Spinal cord (tissue), 10 donors: ENCODE results near the gene SS18L1. TPM values are rescaled to one million over a fixed set of nuclear protein-coding genes. Genes with fewer than 3 reads are reported as not detected.
A peak's percentile ranks its signal among the peaks of the same experiment; 100 is the strongest.

ENCODE experiments used
- DNase-seq, 6 donors: peaks; one replicate each; pipeline versions ENCODE4 v3.0.0 to v3.0.0-alpha.2; 2013 to 2015; ENCODE audit warnings: low spot score in 6 of 6, low read depth in 4 of 6
- H3K27ac ChIP-seq: one replicate; pipeline ENCODE4 v1.5.1; 2013; ENCODE audit warnings: low read depth, low read length, control low read depth
- H3K27me3 ChIP-seq: one replicate; pipeline ENCODE4 v1.6.1; 2013; ENCODE audit warnings: low read length; ENCODE audit not compliant: control insufficient read depth, insufficient read depth
- H3K36me3 ChIP-seq: one replicate; pipeline ENCODE4 v1.6.1; 2013; ENCODE audit warnings: low read length; ENCODE audit not compliant: control insufficient read depth, insufficient read depth
- H3K4me1 ChIP-seq: one replicate; pipeline ENCODE4 v1.6.1; 2013; ENCODE audit warnings: low read length; ENCODE audit not compliant: control insufficient read depth, insufficient read depth
- H3K4me3 ChIP-seq: one replicate; pipeline ENCODE4 v1.5.1; 2013; ENCODE audit warnings: low read depth, low read length, control low read depth
- H3K9me3 ChIP-seq: one replicate; pipeline ENCODE4 v1.6.1; 2013; ENCODE audit warnings: low read length; ENCODE audit not compliant: control insufficient read depth, insufficient read depth
- WGBS: methylation state at CpG from one replicate; pipeline ENCODE4 v1.1.5; 2013; ENCODE audit warnings: missing lambda C conversion rate; ENCODE audit not compliant: insufficient coverage; 5-methylcytosine and 5-hydroxymethylcytosine counted together
- polyA plus RNA-seq, 2 donors: library from polyadenylated mRNA; unstranded; fragments of 120-200 nt; gene quantifications; one replicate each; pipeline ENCODE4 v1.2.1, GENCODE V29; 2013; ENCODE audit not compliant: insufficient read length in 2 of 2
- total RNA-seq, 2 donors: library from RNA; depleted of rRNA in 1 of 2; stranded (reverse); fragments of 120-200 nt in 1 of 2; fragments of >200 nt in 1 of 2; gene quantifications; one replicate each; pipeline versions ENCODE4 v1.2.3 to v1.2.4, GENCODE V29; 2013 to 2014
- donor health status: healthy.

The SS18L1 gene
- total and polyA plus RNA-seq, 4 donors = 21.5 to 58.2 (median 47.5) TPM

DNA sequence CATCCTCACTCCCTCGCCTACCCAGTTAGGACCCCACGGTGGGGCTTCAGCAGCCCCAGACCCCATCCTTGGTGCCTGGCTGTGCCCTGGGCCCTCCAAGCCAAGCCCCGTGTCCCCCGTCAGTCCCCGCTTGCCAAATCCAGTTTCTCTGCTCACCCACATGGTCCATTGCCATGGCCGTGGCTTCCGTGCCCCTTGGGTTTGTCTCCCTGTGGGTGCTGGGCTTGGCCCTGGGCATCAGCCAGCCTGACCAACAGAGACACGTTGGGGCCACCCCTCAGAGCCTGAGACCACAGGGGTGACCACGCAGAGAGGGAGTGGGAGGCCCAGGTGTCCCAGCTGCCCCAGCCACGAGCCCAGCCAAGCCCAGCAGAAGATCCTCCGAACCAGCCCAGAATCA lies 7.7 kb downstream of the SS18L1 start:
- Histone ChIP-seq H3K36me3 (peaks cover 62% of the 10 kb centered on the region), H3K27ac (no peak overlapping the region), H3K4me3 (no peak overlapping the region), H3K9me3 (no peaks in the 10 kb centered on the region), H3K4me1 (peaks cover 41% of the 10 kb centered on the region), H3K27me3 (no peaks in the 10 kb centered on the region)
- WGBS = 89% methylated on average over 11 of the region's 11 CpGs
- DNase-seq = no peak

DNA sequence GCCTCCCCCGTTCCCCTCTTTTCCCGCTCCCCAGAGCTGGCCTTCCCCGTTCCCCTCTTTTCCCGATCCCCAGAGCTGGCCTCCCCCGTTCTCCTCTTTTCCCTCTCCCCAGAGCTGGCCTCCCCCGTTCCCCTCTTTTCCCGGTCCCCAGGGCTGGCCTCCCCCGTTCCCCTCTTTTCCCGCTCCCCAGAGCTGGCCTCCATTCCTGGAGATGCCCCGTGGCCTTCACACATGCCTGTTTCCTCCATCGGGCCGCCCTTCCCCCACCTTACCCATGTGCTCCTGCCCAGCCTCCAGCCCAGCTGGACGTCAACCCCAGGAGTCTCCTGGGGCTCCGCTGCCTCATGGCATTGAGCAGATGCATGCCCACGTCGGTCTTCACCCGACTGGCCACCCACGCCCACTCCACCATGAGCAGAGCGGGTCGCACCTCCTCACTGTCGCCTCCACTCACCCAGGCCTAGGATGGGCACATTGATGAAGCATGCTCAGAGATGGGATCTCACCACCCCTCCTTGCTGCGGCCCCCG lies 8.3 kb downstream of the SS18L1 start:
- Histone ChIP-seq H3K36me3 (peaks cover 69% of the 10 kb centered on the region), H3K27me3 (no peaks in the 10 kb centered on the region), H3K4me1 (peaks cover 48% of the 10 kb centered on the region), H3K9me3 (no peaks in the 10 kb centered on the region), H3K27ac (no peak overlapping the region), H3K4me3 (no peak overlapping the region)
- DNase-seq = no peak
- WGBS = 90% methylated on average over 23 of the region's 23 CpGs

DNA sequence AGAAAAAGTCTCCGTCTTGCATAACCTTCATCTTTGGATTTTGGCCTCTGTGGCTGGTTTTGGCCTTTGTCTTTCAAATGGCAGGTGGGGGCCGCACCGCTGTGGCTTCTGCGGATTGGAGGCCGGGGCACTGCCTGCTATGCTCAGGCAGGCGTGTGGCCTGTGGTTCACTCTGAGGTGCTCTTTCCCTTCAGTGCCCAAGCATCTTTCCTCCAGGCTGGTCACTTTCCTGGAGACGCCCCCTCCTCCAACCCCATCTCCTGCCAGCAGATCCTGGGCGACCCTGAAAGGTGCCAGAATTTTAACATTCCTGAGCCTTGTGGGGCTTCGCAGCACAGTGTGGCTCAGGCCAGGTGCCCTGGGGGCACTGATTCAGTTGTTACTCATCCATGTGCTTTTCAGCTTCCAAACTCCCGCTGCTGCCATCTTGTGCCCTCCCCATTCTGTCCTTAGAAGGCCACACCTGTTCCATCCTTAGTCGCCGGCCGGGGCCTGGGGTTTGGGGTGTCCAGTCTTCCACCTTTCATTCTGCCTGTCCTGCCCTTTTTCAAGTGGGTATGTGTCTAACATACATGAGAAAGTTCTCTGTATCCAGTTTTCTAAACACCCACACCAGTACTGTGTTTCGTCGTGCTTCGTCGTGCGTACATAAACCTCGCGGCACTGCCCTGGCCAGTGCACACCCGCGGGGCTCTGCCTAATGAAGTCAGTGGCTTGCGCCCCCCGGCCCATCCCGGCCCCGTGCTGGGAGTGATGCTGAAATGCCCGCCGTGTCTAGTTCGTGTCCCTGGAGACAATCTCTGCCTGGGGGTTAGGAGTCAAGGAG lies 12.1 kb downstream of the SS18L1 start:
- no peaks in the 10 kb centered on the region for H3K9me3 ChIP-seq
- DNase-seq = no peak
- H3K27me3 ChIP-seq = no peaks in the 10 kb centered on the region
- H3K36me3 ChIP-seq = peaks cover 83% of the 10 kb centered on the region
- H3K4me3 ChIP-seq = no peak overlapping the region
- H3K27ac ChIP-seq = no peak overlapping the region
- peaks cover 28% of the 10 kb centered on the region for H3K4me1 ChIP-seq
- WGBS = 63% methylated on average over 23 of the region's 29 CpGs

DNA sequence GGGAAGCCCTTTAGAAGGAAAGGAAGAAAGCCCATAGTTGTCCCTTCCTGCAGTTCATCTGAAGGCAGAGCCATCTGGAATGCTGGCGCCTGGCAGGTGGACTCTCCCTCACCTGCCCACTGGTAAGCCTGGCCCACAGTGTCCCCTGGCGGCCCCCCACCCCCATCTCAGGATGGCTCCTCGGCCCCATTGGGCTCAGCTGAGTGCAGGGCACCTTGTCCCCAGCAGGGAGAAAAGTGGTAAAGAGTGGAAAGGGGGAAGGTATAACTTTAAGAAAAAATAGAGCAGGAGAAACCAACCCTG lies 12.6 kb downstream of the SS18L1 start:
- Histone ChIP-seq H3K9me3 (no peaks in the 10 kb centered on the region), H3K36me3 (peaks cover 83% of the 10 kb centered on the region), H3K27me3 (no peaks in the 10 kb centered on the region), H3K27ac (no peak overlapping the region), H3K4me1 (peaks cover 22% of the 10 kb centered on the region), H3K4me3 (no peak overlapping the region)
- DNase-seq = no peak
- WGBS = 40% methylated on average over 1 of the region's 3 CpGs

DNA sequence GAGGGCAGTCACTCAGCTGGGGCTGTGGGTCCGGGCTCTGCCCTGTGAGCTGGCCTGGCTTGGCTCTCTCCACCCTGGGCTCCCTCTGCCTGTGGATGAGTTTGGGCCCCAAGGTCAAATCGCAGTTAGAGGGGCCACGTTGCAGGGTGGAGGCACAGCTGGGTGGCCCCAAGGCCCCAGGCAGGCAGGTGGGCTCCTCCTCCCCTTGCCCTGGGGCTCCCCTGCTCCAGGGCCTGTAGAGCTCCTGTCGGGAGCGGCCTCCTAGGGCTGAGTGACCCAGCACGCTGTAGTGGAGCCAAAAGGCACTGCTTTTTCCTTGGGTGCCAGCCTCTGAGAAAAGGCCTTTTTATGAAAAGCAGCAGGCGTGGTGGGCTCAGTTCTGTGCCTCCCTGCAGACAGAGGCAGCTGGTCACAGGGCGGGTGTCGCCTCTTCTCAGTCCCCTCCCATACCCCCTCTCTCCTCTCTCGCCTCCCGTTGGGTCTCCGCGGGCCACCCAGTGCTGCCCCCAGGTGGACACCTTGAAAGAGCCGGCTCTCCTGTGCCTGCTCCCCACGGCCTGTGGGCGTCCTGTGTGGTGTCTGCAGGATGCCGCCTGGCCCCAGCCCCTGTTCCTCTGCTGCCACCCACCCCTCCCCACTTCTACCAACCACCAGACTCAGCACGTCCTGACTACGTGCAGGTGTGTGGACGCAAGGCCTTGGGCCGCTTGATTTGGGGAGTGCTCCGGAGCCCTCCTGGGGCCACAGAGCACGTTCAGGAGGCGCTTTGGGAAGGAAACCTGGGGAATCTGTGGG lies 13.2 kb downstream of the SS18L1 start:
- no peak overlapping the region for H3K27ac ChIP-seq
- H3K27me3 ChIP-seq = no peaks in the 10 kb centered on the region
- peaks cover 83% of the 10 kb centered on the region for H3K36me3 ChIP-seq
- H3K9me3 ChIP-seq = no peaks in the 10 kb centered on the region
- no peak overlapping the region for H3K4me3 ChIP-seq
- WGBS = 40% methylated on average over 24 of the region's 24 CpGs
- H3K4me1 ChIP-seq = peaks cover 21% of the 10 kb centered on the region
- peak in 2 of 6 donors; percentile 68 to 69 for DNase-seq

DNA sequence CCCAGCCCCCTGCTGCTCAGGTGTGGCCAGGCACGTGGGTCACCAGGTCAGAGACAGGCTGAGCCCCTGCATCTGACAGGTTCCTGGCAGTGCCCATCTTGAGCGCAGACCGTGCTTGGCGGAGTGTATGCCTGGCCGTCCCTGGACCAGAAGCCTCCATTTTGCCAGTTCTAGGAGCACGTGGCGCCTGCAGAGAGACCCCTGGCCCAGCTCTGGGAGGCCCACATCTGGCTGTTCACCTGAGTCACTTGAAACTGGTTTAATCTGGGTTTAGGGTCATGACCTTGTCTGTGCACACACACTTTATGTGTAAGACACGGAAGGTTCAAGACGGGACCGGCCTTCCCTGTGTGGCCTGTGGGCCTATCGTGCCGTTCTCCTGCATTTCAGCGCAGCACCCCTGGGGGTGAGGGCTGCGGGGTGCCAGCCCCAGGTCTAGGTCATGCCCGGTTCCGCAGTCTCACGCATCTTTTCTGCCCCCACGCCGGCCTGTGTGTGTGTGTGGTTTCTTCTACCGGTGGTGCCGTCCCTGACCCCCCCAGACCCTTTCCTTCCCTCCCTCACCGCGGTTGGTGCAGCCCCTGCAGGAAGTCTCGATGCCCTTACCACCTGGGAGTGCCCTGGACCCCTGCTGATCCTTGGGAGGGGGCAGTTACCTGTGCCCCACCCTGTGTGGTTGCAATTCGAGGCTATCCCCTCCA lies 14.0 kb downstream of the SS18L1 start:
- Histone ChIP-seq H3K4me3 (no peak overlapping the region), H3K27ac (no peak overlapping the region), H3K9me3 (no peaks in the 10 kb centered on the region), H3K27me3 (no peaks in the 10 kb centered on the region), H3K4me1 (peaks cover 21% of the 10 kb centered on the region), H3K36me3 (peaks cover 85% of the 10 kb centered on the region)
- WGBS = 90% methylated on average over 14 of the region's 25 CpGs
- no peak for DNase-seq

DNA sequence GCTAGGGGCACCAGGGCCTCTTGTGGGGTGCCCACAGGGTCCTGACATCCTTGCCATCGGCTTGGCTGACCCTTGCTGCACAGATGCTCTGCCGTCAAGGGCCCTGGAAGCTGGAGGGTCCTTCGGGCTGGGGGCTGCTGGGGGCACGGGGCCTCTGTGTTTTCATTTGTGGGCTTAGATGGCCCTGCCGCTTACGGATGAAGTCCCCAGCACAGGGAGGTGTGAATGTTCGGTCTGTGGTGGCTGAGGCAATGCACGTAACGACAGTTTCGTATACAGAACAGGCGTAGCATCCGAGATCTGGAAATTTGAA lies 14.5 kb downstream of the SS18L1 start:
- H3K27me3 ChIP-seq = no peaks in the 10 kb centered on the region
- peaks cover 90% of the 10 kb centered on the region for H3K36me3 ChIP-seq
- 97% methylated on average over 12 of the region's 12 CpGs for WGBS
- peaks cover 21% of the 10 kb centered on the region for H3K4me1 ChIP-seq
- no peak for DNase-seq
- H3K9me3 ChIP-seq = no peaks in the 10 kb centered on the region
- no peak overlapping the region for H3K27ac ChIP-seq
- no peak overlapping the region for H3K4me3 ChIP-seq

DNA sequence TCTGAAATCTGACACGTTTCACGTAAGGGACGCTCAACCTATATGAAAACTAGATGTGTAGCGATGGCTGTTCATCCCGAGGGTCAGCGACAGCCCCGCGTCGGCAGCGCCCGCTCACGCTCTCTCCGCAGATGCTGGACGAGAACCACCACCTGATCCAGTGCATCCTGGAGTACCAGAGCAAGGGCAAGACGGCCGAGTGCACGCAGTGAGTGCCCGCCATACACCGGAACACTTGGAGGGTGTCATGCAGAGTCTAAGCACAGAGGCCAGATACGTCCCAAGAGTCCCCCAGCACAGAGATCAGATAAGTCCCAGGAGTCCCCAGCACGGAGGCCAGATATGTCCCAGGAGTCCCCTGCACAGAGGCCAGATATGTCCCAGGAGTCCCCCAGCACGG lies 15.0 kb downstream of the SS18L1 start:
- Histone ChIP-seq H3K4me1 (peaks cover 21% of the 10 kb centered on the region), H3K9me3 (no peaks in the 10 kb centered on the region), H3K4me3 (no peak overlapping the region), H3K36me3 (peaks cover 91% of the 10 kb centered on the region), H3K27ac (no peak overlapping the region), H3K27me3 (no peaks in the 10 kb centered on the region)
- 93% methylated on average over 22 of the region's 22 CpGs for WGBS
- no peak for DNase-seq

DNA sequence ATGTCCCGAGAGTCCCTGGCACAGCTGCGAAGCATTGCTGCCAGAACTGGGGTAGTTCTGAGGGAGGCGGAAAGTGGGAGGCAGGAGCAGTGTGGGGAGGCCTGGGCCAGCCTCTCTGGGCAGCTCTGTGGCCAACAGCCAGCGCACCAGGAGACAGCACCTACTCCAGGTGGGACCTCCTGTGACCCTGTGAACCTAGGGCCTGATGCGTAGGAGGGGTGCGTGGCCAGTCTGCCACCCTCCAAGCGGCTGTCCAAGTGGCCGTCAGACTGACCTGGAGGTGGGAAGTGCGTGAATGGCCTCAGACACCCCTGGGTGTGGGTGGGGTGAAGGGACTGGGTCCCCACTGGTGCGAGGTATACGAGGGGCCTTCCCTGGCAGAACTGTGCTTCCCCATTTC lies 15.5 kb downstream of the SS18L1 start:
- no peak for DNase-seq
- no peaks in the 10 kb centered on the region for H3K9me3 ChIP-seq
- no peaks in the 10 kb centered on the region for H3K27me3 ChIP-seq
- H3K27ac ChIP-seq = no peak overlapping the region
- 85% methylated on average over 9 of the region's 11 CpGs for WGBS
- H3K4me3 ChIP-seq = no peak overlapping the region
- H3K36me3 ChIP-seq = peaks cover 95% of the 10 kb centered on the region
- peaks cover 21% of the 10 kb centered on the region for H3K4me1 ChIP-seq
